ENCODE measurements around the gene MYLK.

The MYLK gene

GRCh38 chr3:123641505-123641904 is 242.6 kb downstream of the MYLK start:
- no peak for DNase-seq (ENCODE audit: low spot score)

GRCh38 chr3:123640740-123641462 is 243.2 kb downstream of the MYLK start:
- no peak for DNase-seq (ENCODE audit: low spot score)

GRCh38 chr3:123640311-123640710 is 243.8 kb downstream of the MYLK start:
- no peak for DNase-seq (ENCODE audit: low spot score)

- DNase-seq (ENCODE audit: low spot score), result no peak
Observed at GRCh38 chr3:123638936-123639689, 245.0 kb downstream of the MYLK start.

GRCh38 chr3:123637841-123638240 is 246.3 kb downstream of the MYLK start:
- no peak for DNase-seq (ENCODE audit: low spot score)

GRCh38 chr3:123637131-123637530 is 247.0 kb downstream of the MYLK start:
- no peak for DNase-seq (ENCODE audit: low spot score)

- no peak for DNase-seq (ENCODE audit: low spot score)
Observed at GRCh38 chr3:123636431-123636841, 247.7 kb downstream of the MYLK start.

- DNase-seq (ENCODE audit: low spot score), result no peak
Observed at GRCh38 chr3:123635717-123636116, 248.4 kb downstream of the MYLK start.

- DNase-seq (ENCODE audit: low spot score), result no peak
Observed at GRCh38 chr3:123635217-123635616, 248.9 kb downstream of the MYLK start.

GRCh38 chr3:123634149-123635051 is 249.7 kb downstream of the MYLK start:
- no peak for DNase-seq (ENCODE audit: low spot score)

- DNase-seq (ENCODE audit: low spot score), result no peak
Observed at GRCh38 chr3:123633530-123633929, 250.6 kb downstream of the MYLK start.

- no peak for DNase-seq (ENCODE audit: low spot score)
Observed at GRCh38 chr3:123632161-123632655, 251.9 kb downstream of the MYLK start.

GRCh38 chr3:123629747-123630047 is 254.4 kb downstream of the MYLK start:
- DNase-seq (ENCODE audit: low spot score), result no peak

- DNase-seq (ENCODE audit: low spot score), result no peak
Observed at GRCh38 chr3:123628996-123629746, 255.0 kb downstream of the MYLK start.

- peak; percentile 11 for DNase-seq (ENCODE audit: low spot score)
Observed at GRCh38 chr3:123627673-123628670, 256.2 kb downstream of the MYLK start.

GRCh38 chr3:123626881-123627280 is 257.3 kb downstream of the MYLK start:
- no peak for DNase-seq (ENCODE audit: low spot score)

- no peak for DNase-seq (ENCODE audit: low spot score)
Observed at GRCh38 chr3:123624302-123624701, 259.8 kb downstream of the MYLK start.

GRCh38 chr3:123623346-123623880 is 260.7 kb downstream of the MYLK start:
- DNase-seq (ENCODE audit: low spot score), result no peak

- DNase-seq (ENCODE audit: low spot score), result no peak
Observed at GRCh38 chr3:123622766-123623165, 261.4 kb downstream of the MYLK start.

- no peak for DNase-seq (ENCODE audit: low spot score)
Observed at GRCh38 chr3:123621850-123622189, 262.3 kb downstream of the MYLK start.
